Tibial nerve (tissue), 3 donors: ENCODE results near the gene TPP2.

Experiments used
- CTCF ChIP-seq, 5 experiments: fragments of 200-600 bp in 3 of 5; fragments of 450-650 bp in 2 of 5; sonication (generic) in 3 of 5; IDR thresholded peaks; one replicate each; pipeline ENCODE4 v1.5.1; 2016 to 2019; ENCODE audit warnings: antibody characterized with exemption in 5 of 5, mild to moderate bottlenecking in 3 of 5, moderate library complexity in 2 of 5
- POLR2A ChIP-seq, 2 donors: fragments of 450-650 bp; IDR thresholded peaks; one replicate each; pipeline ENCODE4 v1.6.1; 2017; ENCODE audit warnings: antibody characterized with exemption in 2 of 2, mild to moderate bottlenecking in 2 of 2, moderate library complexity in 2 of 2

- TF ChIP-seq CTCF (IDR thresholded peaks at IDR 0.05): no peak
- TF ChIP-seq POLR2A (IDR thresholded peaks at IDR 0.05): no peak
Observed at GRCh38 chr13:102582256-102582655, 14.5 kb upstream of the TPP2 start.
